Peyer's patch (tissue), 4 donors: Measurements from ENCODE around the gene CD300A. TPM values are rescaled to one million over a fixed set of nuclear protein-coding genes. Genes with fewer than 3 reads are reported as not detected.
A peak's percentile ranks its signal among the peaks of the same experiment; 100 is the strongest.

Source experiments
- DNase-seq, 3 donors: peaks; one replicate each; pipeline ENCODE4 v3.0.0-alpha.2; 2017 to 2019
- H3K27ac ChIP-seq, 4 donors: fragments of 200-600 bp; sonication (generic); one replicate each; pipeline ENCODE4 v1.5.1; 2016 to 2019
- H3K27me3 ChIP-seq, 2 donors: fragments of 200-600 bp; sonication (generic); one replicate each; pipeline ENCODE4 v1.5.1; 2019
- H3K36me3 ChIP-seq, 3 donors: fragments of 200-600 bp; sonication (generic); one replicate each; pipeline ENCODE4 v1.5.1; 2016 to 2019
- H3K4me1 ChIP-seq, 4 donors: fragments of 200-600 bp; sonication (generic); one replicate each; pipeline ENCODE4 v1.5.1; 2016 to 2019
- H3K4me3 ChIP-seq, 4 donors: fragments of 200-600 bp; sonication (generic); 1 replicate in 3 of 4; 2 replicates in 1 of 4; pipeline ENCODE4 v1.5.1; 2016 to 2019; ENCODE audit warnings: mild to moderate bottlenecking in 1 of 4
- H3K9me3 ChIP-seq, 4 donors: fragments of 200-600 bp; sonication (generic); one replicate each; pipeline ENCODE4 v1.5.1; 2016 to 2019; ENCODE audit warnings: mild to moderate bottlenecking in 1 of 4
- CTCF ChIP-seq, 6 experiments: fragments of 450-650 bp in 4 of 6; fragments of 200-600 bp in 2 of 6; sonication (generic) in 1 of 6; IDR thresholded peaks; one replicate each; pipeline ENCODE4 v1.5.1; 2017 to 2019; ENCODE audit warnings: antibody characterized with exemption in 6 of 6, mild to moderate bottlenecking in 3 of 6, moderate library complexity in 1 of 6
- POLR2A ChIP-seq, 2 donors: fragments of 450-650 bp; IDR thresholded peaks; one replicate each; pipeline ENCODE4 v1.5.1; 2017; ENCODE audit warnings: antibody characterized with exemption in 2 of 2, mild to moderate bottlenecking in 2 of 2, moderate library complexity in 2 of 2
- total RNA-seq, 4 donors: library from RNA; depleted of rRNA; stranded (reverse); fragments of >200 nt; gene quantifications; one replicate each; pipeline ENCODE4 v1.1.0, GENCODE V29; 2016

CD300A gene
- total RNA-seq, 4 donors from 2014 or later, result 1.1 to 61.1 (median 6.8) TPM

- Histone ChIP-seq H3K27me3 (no peaks in the 10 kb centered on the region), H3K27ac (peak overlapping the region in 2 of 4 donors; percentile 2 to 47), H3K4me1 (peaks cover 7 to 28% (median 13%) of the 10 kb centered on the region in 4 donors), H3K4me3 (no peak overlapping the region), H3K36me3 (peaks cover 0 to 9% (median 0%) of the 10 kb centered on the region in 3 donors), H3K9me3 (no peaks in the 10 kb centered on the region)
- TF ChIP-seq CTCF (IDR thresholded peaks at IDR 0.05), result no peak
- DNase-seq, result no peak
Observed at GRCh38 chr17:74446551-74447500, 19.6 kb upstream of the CD300A start.

DNA sequence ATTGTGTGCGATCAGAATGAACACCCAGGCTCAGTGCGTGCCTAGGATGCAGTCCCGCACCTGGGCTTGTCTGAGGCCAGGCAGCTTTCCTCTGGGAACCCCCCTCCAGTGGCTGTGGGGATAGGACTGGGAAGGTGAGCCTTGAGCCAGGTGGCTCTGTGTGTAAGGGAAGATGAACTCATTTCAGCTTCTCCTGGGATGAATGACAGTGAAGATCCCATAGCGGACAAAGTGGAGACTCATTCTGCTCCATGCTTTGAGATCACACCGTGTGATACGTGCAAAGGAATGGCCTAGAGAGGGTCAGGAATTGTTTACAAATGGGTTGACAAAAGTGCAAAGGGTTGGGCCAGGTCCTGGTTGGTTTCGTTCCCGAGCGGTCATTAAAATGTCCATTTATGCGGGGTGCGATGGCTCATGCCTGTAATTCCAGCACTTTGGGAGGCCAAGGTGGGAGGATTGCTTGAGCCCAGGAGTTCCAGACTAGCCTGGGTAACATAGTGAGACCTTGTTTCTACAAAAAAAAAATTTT is 18.7 kb upstream of the CD300A start:
- H3K9me3 ChIP-seq, result no peaks in the 10 kb centered on the region
- no peak for DNase-seq
- TF ChIP-seq CTCF (IDR thresholded peaks at IDR 0.05), result no peak
- no peaks in the 10 kb centered on the region for H3K27me3 ChIP-seq
- peaks cover 0 to 9% (median 0%) of the 10 kb centered on the region in 3 donors for H3K36me3 ChIP-seq
- H3K4me3 ChIP-seq, result no peak overlapping the region
- H3K4me1 ChIP-seq, result peaks cover 7 to 30% (median 13%) of the 10 kb centered on the region in 4 donors
- no peak overlapping the region for H3K27ac ChIP-seq

DNA sequence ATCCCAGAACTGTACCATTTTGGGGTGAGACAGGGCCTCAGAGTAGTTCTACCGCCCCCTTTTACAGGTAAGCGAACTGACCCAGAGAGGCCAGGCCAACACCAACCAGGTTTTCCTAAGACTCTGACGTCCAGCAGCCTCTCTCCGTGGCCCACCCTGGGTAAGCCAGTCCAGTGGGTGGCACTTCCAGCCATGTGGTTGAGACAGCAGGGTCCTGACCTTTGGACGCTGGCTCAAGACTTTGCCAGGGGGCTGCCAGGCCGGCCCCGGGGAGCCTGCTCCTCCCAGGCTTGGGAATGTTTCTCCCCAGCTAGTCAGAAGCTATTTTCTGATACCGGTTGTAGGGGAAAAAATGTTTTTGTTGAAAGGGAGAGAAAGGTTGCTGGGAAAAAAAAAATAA is 17.7 kb upstream of the CD300A start:
- no peak for TF ChIP-seq CTCF (IDR thresholded peaks at IDR 0.05)
- no peak for TF ChIP-seq POLR2A (IDR thresholded peaks at IDR 0.05)
- Histone ChIP-seq H3K27ac (no peak overlapping the region), H3K9me3 (no peaks in the 10 kb centered on the region)

GRCh38 chr17:74449306-74449705 is 17.1 kb upstream of the CD300A start:
- peak overlapping the region in 1 of 4 donors; percentile 26 for H3K27ac ChIP-seq
- no peak for DNase-seq
- no peaks in the 10 kb centered on the region for H3K9me3 ChIP-seq
- no peaks in the 10 kb centered on the region for H3K27me3 ChIP-seq
- no peak overlapping the region for H3K4me3 ChIP-seq
- H3K4me1 ChIP-seq, result peaks cover 0 to 28% (median 7%) of the 10 kb centered on the region in 4 donors
- TF ChIP-seq CTCF (IDR thresholded peaks at IDR 0.05), result no peak
- TF ChIP-seq POLR2A (IDR thresholded peaks at IDR 0.05), result no peak
- H3K36me3 ChIP-seq, result peaks cover 0 to 9% (median 0%) of the 10 kb centered on the region in 3 donors

More for the DNA sequence above, 17.7 kb upstream of the CD300A start:
- H3K27me3 ChIP-seq, result no peaks in the 10 kb centered on the region
- H3K4me1 ChIP-seq, result peaks cover 0 to 30% (median 10%) of the 10 kb centered on the region in 4 donors
- DNase-seq, result no peak
- H3K4me3 ChIP-seq, result no peak overlapping the region
- peaks cover 0 to 9% (median 0%) of the 10 kb centered on the region in 3 donors for H3K36me3 ChIP-seq

DNA sequence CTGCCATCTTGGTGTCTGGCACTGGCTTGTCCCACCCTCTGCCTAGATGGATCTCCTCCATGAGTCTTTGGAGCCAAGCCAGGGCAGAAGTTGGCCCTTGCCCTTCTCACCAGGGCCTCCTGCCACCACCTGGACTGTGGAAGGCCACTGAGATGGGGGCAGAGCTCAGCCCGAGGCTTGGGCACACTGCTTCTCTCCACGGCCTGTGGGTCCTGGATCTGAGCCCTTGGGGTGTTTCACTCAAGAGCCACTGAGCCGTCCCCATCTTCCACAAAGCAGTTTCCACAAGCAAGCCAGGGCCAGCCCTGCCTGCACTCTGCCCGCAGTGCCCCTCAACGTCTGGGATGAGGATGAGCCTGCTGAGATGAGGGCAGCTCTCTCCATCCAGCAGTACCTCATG is 16.7 kb upstream of the CD300A start:
- H3K27me3 ChIP-seq, result no peaks in the 10 kb centered on the region
- H3K27ac ChIP-seq, result peak overlapping the region in 1 of 4 donors; percentile 26
- no peak overlapping the region for H3K4me3 ChIP-seq
- H3K36me3 ChIP-seq, result peaks cover 0 to 9% (median 0%) of the 10 kb centered on the region in 3 donors
- DNase-seq, result peak in 1 of 3 donors; percentile 43
- H3K9me3 ChIP-seq, result no peaks in the 10 kb centered on the region
- TF ChIP-seq POLR2A (IDR thresholded peaks at IDR 0.05) (no peak), CTCF (IDR thresholded peaks at IDR 0.05) (no peak)
- H3K4me1 ChIP-seq, result peaks cover 0 to 29% (median 11%) of the 10 kb centered on the region in 4 donors
